Stimulated activated CD8-positive, alpha-beta memory T cell treated with anti-CD3 and anti-CD28 coated beads, Interleukin-12 subunit alpha, Interleukin-12 subunit beta, amount 100 ng/mL, for 1 hour (primary cell): ENCODE data around the gene ENTPD8.

Experiments used
- DNase-seq: peaks from one replicate; pipeline ENCODE4 v3.0.0-alpha.2; 2020; ENCODE audit warnings: low read depth

ENTPD8 gene

DNA sequence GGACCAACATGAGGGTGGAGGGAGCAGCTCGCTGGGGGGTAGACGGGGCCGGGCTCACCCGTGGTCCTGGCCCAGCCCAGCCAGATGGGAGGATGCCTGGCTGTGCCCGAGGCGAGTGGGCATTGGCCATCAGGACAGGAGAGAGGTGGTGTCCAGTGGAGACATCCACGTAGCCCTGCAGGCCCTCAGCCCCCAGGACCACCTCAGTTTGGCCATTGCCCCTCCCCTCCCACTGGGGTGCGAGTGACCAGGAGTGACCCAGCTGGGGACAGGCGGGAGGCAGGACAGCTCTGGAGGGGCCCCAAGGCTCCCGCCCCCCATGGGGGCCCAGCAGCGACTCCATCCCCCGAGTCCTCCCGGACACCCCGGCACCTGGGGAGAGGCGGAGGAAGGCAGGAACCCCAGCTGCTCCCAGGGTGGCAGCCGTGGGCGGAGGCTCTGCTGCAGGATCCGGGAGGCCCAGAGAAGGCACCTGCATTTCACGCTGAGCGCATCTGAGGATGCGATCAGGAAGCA, 9.7 kb downstream of the ENTPD8 start:
- no peak for DNase-seq

DNA sequence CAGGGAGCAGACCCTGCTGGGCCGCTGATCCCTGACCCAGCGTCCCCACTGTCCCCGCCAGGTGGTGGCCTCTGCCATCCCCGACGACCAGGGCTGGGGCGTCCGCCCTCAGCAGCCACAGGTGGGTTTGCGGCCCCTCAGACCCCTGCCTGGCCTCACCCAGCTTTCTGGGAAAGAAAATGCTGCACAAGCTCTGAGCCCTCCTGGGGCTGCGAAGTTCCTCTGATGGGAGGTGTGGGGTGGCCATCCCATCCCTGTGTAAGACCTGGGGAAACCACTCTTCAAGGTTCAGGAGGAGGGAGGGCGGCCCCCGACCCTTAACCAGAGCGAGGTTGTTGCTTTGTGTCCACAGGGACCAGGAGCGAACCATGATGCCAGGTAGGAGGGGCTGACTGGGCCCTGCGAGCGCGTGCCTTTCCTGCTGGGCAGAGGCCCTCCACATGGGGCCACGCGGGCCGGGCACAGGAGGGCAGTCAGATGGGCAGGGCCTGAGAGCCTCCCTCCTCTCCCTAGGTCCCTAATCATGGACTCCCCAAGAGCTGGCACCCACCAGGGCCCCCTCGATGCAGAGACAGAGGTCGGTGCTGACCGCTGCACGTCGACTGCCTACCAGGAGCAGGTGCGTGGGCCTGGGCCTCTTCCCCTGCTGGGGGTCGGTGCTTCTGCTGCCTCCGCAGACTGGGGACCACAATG, 10.3 kb downstream of the ENTPD8 start:
- DNase-seq = no peak

DNA sequence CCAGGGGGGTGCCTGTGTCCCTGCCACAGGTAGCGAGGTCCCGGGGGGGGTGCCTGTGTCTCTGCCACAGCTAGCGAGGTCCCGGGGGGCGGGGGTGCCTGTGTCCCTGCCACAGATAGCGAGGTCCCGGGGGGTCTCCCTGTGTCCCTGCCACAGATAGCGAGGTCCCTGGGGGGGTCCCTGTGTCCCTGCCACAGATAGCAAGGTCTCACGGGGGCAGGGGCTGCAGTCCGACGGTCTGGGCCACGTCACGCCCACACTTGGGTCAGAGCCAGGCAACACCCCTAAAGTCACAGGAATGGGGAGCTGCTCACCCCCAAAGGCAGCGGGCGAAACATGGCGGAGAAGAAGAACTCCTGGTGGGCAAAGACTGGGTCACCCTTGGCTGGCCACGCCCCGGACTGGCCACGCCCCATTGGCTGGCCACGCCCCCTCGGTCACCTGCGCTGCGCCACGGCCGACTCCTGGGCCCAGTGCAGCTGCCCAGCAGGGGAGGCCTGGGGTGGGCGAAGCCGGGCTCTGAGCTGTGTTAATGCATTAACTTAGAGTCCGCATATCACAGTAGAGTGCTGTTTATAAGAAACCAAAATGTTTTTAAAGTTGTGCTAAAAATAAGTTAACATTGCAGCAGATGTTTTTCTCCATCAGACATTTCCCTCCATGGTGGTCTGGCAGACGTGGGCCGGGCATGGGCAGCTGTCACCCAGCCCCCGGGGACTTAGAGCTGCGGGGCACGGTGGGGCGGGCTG, 11.0 kb downstream of the ENTPD8 start:
- no peak for DNase-seq

DNA sequence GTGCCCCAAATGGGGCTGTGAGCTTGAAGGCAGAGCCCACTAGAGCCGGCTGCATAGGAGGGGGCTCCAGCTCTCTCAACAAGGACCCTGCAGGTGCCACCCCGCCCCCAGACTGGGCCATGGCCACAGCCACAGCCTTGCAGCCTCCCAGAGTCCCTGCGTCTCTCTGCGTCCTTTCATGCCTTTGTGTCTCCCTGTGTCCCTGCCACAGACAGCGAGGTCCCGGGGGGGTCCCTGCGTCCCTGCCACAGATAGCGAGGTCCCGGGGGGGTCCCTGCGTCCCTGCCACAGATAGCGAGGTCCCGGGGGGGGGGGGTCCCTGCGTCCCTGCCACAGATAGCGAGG, 11.6 kb downstream of the ENTPD8 start:
- DNase-seq = no peak

DNA sequence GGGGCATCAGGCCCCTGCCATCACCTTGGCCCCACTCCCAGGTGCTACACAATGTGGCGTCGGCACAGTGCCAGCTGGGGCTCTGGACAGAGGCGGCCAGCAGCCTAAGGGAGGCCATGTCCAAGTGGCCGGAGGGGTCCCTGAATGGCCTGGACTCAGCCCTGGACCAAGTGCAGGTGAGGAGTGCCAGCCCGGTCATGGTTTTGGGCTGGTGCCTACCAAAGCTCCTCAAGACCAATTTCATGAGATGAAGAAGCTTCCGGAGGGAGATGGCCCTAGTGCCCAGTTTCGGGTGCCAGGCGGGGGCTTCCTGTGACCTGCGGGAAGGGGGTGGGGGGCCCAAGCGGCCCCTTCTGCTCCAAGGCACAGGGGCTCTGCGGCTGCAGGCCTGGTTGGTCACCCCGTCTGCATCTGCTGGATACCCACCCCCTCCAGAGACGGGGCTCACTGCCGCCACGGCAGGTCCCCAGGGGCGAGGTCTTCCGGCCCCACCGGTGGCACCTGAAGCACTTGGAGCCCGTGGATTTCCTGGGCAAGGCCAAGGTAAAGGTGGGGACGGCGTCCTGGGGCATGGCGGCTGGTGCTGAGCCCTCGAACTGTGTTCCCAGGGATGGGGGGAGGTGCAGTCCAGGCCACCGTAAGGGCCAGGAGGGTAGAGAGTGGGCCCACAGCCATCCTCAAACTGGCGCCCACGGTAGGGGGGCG, 12.2 kb downstream of the ENTPD8 start:
- no peak for DNase-seq

DNA sequence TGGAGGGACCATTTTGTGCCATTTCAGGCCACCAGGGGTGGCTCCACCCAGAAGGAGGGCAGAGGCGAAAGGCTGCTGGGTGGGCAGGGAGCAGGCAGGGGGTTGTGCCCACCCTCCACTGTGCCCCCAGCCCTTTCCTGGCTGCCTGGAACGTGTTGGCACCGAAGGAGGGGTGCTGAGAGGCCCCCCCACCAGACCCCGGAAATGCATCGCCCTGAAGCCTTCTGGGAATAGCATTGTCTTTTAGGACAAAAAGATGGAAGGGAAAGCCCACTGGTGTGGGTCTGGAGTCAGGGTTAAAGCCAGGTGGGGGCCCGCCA, 12.9 kb downstream of the ENTPD8 start:
- DNase-seq = no peak

DNA sequence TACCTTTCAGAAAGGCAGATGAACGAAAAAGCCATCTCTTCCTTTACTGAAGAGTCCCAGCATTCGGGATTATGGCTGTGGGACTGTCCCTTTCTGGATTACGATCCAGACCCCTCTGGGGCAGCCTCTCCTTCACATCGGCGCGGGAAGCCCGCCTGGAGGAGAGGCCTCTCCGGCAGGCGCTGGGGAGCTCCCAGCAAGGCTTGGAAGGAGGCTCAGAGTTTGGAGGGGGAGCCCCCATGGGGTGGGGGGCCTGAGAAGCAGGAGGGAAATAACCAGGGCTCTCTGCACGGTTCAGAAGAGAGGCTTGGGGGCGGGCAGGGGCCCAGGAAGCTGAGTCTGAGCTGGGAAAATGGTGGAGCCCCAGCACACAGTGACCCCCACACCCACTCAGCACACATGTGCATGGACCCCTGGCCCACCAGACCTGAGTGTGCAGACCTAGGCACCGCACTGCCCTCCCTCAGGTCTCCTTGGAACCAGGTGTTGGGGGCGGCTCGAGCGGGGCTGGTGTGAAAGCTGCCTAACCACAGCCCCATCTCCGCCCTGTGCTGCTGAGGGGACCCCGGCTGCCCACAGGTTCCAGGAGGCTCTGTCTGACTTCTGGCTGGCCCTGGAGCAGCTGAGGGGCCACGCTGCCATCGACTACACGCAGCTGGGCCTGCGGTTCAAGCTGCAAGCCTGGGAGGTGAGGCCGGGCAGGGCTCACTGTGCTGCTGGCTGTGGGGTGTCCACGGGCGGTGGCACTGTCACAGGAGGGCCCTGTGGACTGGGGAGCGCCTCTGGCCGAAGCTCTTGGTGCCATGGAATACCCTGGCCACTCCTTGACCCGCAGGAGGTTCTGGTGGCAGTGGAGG, 13.5 kb downstream of the ENTPD8 start:
- no peak for DNase-seq

DNA sequence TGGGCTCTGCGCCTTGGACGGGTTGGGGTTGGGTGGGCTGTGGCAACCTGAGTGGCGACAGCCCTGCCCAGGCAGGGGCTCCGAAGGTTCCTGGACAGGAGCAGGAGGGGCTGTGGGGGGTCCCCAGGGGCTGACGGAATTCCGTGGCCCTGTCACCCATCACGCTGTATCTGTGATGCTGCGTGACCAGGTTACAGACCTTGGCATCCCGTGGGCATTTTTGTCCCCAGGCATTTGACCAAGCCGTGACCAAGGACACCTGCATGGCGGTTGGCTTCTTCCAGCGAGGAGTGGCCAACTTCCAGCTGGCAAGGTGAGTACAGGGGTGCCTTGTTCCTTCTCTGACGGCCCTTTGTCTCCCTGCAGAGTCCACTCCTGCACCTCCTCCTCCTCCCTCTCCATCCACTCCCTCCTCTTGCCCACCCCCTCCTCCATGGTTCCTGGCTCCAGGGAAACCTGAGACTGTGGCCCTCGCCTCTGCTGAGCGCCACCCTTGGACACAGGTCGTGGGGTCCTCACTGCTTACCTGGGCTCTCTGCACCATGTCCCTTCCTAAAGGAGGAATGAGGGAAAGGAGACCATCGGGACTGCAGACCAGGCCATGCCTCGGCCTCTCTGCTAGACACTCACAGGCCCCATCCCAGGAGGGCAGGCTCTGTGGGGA, 15.0 kb downstream of the ENTPD8 start:
- DNase-seq = no peak

DNA sequence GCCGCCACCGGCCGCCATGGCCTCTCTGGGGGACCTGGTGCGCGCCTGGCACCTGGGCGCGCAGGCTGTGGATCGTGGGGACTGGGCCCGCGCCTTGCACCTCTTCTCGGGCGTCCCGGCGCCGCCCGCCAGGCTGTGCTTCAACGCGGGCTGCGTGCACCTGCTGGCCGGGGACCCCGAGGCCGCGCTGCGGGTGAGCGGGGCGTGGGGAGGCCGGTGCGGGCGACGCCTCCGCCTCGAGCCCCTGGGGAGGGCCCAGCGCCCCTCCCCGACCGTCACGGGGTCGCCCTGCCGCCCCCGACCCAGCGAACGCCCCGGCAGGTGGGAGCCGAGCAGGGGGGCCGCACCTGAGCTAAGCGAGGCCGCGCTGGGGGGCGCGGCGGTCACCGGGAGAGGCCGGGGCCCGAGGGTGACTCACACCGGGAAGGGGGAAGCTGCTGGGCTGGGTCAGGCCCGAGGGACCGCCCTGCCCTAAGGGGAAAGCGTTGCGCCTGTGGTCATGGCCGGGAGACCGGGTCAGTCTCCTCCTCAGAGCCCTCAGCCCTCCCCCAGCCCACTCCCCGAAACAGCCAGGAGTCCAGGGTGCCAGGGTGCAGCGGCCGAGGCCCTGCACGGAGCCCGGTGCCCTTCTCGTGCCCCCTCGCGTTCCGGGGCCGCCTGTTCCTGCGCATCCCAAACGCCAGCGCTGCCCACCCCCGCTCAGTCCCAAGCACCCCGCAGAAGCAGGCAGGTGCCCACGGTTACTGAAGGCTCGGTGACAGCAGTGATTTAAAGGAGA, 17.5 kb downstream of the ENTPD8 start:
- DNase-seq = no peak

DNA sequence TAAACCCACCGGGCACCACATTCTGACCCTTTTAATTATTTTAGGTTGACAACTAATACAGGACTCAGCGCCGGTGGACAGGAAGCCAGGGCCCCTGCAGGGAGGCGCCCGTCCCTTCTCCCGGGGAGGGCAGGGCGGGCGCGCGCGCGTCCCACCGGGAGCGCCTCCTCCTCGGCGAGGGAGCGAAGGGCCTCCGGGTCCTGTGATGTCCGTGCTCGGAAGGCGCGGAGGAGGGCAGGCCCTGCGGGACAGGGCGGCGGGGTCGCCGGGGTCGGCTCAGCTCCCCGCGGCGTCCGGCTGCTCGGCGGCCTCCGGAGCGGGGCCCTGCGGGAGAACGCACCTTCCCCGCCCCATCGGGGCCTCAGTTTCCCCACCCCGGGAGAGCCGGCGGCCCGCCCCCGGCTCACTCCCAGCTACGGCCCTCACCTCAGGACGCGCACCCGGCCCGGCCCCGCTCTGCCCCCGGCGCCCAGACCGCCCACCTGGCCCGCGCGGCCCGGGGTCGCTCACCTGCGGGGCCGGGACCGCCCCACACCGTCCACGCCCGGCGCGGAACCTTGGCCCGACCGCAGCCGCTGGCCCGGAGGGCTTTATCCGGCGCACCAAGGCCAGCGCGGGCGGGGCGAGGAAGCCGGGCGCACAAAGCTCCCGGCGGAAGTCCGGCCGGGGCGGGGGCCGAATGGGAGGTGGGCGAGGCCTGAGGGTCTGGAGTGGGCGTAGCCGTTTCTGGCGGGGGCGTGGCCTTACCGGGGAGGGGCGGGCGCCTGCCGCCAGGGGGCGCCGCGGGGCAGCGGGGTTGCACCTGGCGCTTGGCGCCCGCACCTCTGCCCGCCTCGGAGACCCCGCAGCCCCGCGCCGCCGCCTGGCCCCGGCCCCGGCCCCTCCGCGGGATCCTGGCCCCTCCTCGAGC, 18.3 kb downstream of the ENTPD8 start, which contains the start of the genes EXD3 and NOXA1:
TSS of gene EXD3 (minus strand) at position 559 of the 910 bp plus-strand sequence. CDS start 27,805 bp downstream, outside the sequence.
TSS of gene NOXA1 (plus strand) at position 790 of the 910 bp plus-strand sequence. CDS start 137 bp downstream, outside the sequence.
- DNase-seq = peak; percentile 88

DNA sequence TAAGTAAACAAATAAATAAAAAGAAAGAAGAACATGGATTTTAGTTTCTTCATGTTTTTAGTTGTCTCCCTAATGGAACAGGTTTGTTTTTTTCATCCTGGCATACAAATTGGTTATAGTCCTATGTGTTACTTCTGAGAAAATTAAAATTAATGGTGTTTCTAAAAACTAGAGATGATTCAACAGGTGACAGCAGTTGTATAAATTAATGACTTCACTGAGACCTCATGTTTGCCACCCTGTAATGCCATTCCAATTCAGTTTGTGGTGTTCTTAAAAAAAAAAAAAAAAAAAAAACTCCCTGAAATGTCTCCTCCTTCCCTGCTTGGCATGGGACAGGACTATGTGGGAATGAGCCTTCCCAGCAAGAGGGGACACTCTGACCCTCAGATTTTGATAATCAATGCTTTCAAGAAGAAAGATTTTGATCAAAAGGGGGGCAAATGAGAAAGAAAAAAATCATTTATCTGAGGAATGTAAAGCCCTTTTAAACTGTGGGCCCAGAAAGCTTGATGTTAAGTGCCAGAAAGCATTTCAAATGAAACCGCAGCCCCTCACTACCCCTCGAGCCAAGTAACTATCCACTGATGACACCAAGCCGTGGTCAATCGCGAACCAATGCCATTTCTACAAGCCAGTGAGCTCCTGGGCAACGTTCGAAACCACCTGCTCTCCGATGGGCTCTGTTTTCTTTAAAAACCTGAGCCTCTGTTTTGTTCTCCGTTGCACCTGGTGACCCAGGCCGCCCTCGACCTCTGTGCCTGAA, 19.1 kb downstream of the ENTPD8 start:
- no peak for DNase-seq

DNA sequence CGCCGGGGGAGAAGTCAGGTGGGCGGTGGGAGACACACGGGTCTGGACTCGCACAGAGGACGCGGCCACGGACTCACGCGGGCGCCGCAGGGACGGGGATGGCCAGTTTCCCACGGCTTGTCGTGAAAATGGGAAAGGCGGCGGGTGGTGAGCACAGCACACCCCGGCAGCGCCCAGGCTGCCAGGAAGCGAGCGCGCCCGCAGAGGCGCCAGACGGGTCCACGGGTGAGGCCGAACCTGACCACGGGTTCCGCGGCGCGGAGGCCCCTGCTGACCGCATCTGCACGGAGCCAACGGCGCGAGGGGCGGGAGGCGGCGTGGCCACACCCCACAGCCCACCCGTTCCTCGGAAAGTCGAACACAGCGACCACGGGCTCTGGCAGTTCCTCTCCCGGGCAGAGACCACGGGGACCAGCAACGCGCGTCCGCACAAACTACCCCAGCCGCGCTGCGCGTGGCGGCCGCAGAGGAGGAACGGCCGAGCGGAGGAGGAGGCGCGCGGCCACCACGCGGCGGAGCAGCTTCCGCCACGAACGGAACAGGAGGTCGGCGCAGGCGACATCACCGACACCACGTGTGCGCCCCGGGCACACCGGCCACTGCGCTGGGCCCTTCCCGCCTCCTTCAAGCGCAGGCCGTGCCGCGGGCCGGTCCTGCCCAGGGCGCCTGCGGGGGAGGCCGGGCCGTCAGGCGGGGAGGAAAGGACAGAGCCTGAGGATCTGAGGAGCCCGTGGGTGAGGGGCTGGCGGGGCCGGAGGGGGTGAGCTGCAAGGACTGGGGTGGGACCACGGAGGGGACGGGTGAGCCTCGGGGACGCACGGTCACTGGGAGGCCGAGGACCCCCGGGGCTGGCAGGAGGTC, 23.8 kb downstream of the ENTPD8 start:
- DNase-seq = no peak

DNA sequence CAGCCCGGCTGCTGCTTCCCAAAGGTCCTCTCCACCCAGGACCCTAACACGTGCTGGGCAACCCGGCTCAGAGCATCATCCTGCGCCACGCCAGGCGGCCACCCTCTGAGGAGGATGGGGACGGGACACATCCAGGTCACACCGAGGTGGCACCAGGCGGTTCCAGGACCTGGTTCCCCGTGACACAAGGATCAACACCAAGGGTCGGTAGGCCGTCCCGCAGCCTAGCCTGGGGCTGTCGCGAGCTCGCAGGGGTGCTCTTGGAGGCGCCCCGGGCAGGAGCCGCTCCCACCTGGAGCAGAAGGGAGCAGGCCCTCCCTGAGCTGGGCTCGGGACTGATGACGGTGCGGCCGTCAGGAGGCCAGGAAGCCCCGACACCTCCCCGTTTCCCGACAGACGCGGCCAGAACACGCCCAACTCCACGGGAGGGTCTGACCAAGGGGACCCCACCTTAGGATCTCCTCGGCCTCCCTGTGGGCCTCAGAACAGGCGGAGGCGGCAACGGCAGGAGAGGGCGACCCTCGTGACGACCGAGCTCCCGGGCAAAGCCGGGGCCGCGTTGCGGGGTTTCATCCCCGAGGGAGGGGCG, 24.5 kb downstream of the ENTPD8 start:
- no peak for DNase-seq

DNA sequence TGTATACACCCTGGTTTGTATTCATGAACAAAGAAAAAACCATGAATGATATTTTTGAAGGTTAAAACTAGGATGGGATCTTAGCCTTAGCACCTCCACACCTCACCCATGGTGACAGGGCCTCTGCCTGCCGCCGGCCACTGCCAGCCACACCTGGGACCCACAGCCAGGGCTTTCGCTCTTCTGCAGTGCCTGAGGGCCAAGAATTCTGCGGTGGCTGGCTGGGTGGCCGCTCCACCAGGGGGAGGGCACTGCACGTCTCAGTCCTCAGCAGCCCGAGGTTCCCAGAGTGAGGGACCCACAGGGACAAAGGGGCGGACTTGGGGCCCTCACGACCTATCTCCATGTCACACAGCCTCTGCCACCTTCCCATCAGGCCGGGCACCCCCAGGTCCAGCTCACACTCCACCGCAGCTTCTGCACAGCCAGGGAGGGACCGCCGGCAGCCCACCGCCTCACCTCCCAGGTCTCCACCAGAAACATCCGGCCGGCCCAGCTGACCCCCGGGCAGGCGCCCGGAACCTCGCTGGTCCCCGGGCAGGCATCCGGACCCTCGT, 25.1 kb downstream of the ENTPD8 start:
- DNase-seq = no peak

DNA sequence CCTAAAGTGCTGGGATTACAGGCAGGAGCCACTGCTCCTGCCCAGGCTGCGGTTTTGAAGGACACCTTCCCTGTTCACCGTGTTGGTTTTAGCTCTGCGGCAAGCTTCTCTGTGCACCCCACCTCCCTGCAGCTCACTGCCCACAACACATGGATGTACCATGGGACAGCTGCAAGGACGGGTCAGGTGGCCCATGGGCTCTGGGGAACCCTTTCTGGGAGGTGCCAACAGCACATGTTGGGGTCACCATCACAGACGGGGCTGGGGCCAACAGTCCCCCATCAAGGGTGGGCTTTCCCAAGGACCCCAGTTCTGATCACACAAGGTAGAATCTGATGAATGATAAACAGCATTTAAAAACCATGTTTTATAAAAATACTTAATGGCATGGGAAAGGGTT, 25.7 kb downstream of the ENTPD8 start:
- DNase-seq = no peak

DNA sequence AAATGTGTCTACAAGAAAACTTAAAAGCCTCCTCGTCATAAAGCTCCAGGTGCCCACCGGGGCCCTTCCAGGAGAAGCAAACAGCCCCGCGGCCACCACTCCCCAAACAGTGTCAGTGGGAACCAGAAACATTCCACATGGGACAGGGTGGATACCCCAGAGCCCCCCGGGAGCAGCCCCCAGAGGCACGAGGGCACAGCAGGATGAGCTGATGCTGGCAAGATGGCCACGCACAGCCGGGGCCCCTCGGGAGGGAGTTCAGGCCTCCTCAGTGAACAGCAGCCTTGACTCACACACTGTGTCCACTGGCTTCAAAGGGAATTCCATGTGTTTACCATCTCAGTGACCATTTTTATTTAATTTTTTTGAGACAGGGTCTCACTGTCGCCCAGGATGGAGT, 28.7 kb downstream of the ENTPD8 start:
- DNase-seq = no peak
